Posterior cingulate gyrus (tissue), 11 donors: ENCODE measurements around the gene FOXRED2.
"Not testable (repeated sequence)": the region's sequence is repeated elsewhere in the genome, so short reads cannot be mapped to it uniquely, and the experiment has no call there.

Experiments used
- DNase-seq, 10 donors: peaks; one replicate each; pipeline versions ENCODE4 v3.0.0 to v3.0.0-alpha.2; 2020 to 2021; ENCODE audit warnings: mixed read lengths in 3 of 10
- intact Hi-C: fragments of 100-400 bp; cut with DNase I; formaldehyde crosslinking; loops from one replicate; pipeline ENCODE4 v1.15.1; 2023

FOXRED2 gene

GRCh38 chr22:36522662-36523061 is 15.8 kb upstream of the FOXRED2 start:
- DNase-seq = peak in 1 of 10 donors; percentile 1
- intact Hi-C loops = no loop called here

GRCh38 chr22:36520423-36520822 is 13.6 kb upstream of the FOXRED2 start:
- intact Hi-C loops = no loop called here
- no peak for DNase-seq

- intact Hi-C loops = not testable (repeated sequence)
- peak in 1 of 10 donors; percentile 36 for DNase-seq
These were observed 13.1 kb upstream of the FOXRED2 start for GRCh38 chr22:36519906-36520305.

GRCh38 chr22:36514766-36515165 is 7.9 kb upstream of the FOXRED2 start:
- intact Hi-C loops = no loop called here
- peak in 1 of 10 donors; percentile 9 for DNase-seq

- intact Hi-C loops = no loop called here
These were observed 6.2 kb upstream of the FOXRED2 start for GRCh38 chr22:36512991-36513390.

GRCh38 chr22:36512333-36512732 is 5.5 kb upstream of the FOXRED2 start:
- intact Hi-C loops = no loop called here
- peak in 1 of 10 donors; percentile 57 for DNase-seq

More at GRCh38 chr22:36512991-36513390, 6.2 kb upstream of the FOXRED2 start:
- no peak for DNase-seq

- intact Hi-C loops = no loop called here
- peak in 6 of 10 donors; percentile 31 to 86 (median 40) for DNase-seq
These were observed 4.4 kb upstream of the FOXRED2 start for GRCh38 chr22:36510966-36511881.

- intact Hi-C loops = no loop called here
- peak in 2 of 10 donors; percentile 4 to 46 for DNase-seq
These were observed 3.5 kb upstream of the FOXRED2 start for GRCh38 chr22:36510384-36510783.

- intact Hi-C loops = loop anchor here (1.0 kb wide), 1 partner anchor 26 kb away; the partner anchor contains the start of gene TXN2
- peak in 2 of 10 donors; percentile 21 to 29 for DNase-seq
These were observed 724 bp upstream of the FOXRED2 start for GRCh38 chr22:36507518-36508010.

- peak in 1 of 10 donors; percentile 90 for DNase-seq
These were observed 723 bp downstream of the FOXRED2 start for GRCh38 chr22:36505998-36506635.

GRCh38 chr22:36497910-36498665 is 8.8 kb downstream of the FOXRED2 start:
- peak in 2 of 10 donors; percentile 64 to 81 for DNase-seq
- intact Hi-C loops = no loop called here

More at GRCh38 chr22:36505998-36506635, 723 bp downstream of the FOXRED2 start:
- intact Hi-C loops = no loop called here

GRCh38 chr22:36493690-36494110 is 13.1 kb downstream of the FOXRED2 start:
- DNase-seq = peak in 2 of 10 donors; percentile 27 to 87
- intact Hi-C loops = no loop called here

- intact Hi-C loops = no loop called here
- DNase-seq = no peak
These were observed 14.7 kb downstream of the FOXRED2 start for GRCh38 chr22:36492109-36492508.

GRCh38 chr22:36491155-36491554 is 15.7 kb downstream of the FOXRED2 start:
- no peak for DNase-seq
- intact Hi-C loops = no loop called here

- peak in 1 of 10 donors; percentile 37 for DNase-seq
- intact Hi-C loops = no loop called here
These were observed 20.0 kb downstream of the FOXRED2 start for GRCh38 chr22:36486619-36487384.

GRCh38 chr22:36481393-36482168 is 25.3 kb downstream of the FOXRED2 start, which contains the start of gene TXN2:
TXN2 (minus strand) TSS chr22:36481640; CDS start chr22:36480837, 803 bp downstream.
- intact Hi-C loops = loop anchor here (1.0 to 2.0 kb wide), 3 partner anchors 26 to 93 kb away; partner anchors contain the start of genes EIF3D and FOXRED2
- peak; percentile 93 to 99 (median 94) for DNase-seq

GRCh38 chr22:36480941-36481392 is 25.9 kb downstream of the FOXRED2 start:
- no peak for DNase-seq
- intact Hi-C loops = loop anchor here (1.0 to 2.0 kb wide), 3 partner anchors 26 to 92 kb away; partner anchors contain the start of genes EIF3D and FOXRED2

GRCh38 chr22:36478966-36479365 is 27.9 kb downstream of the FOXRED2 start:
- DNase-seq = no peak
- intact Hi-C loops = no loop called here
